Medulla oblongata (tissue), 1 donor: ENCODE results near the gene COL4A6.

Source experiments
- DNase-seq: peaks from one replicate; pipeline ENCODE4 v3.0.0-alpha.2; 2015; ENCODE audit errors: extremely low spot score

COL4A6 gene

GRCh38 chrX:108270739-108271396 is 167.4 kb downstream of the COL4A6 start:
- DNase-seq, result no peak

GRCh38 chrX:108270280-108270679 is 167.9 kb downstream of the COL4A6 start:
- DNase-seq, result no peak

- no peak for DNase-seq
These were observed 169.7 kb downstream of the COL4A6 start for GRCh38 chrX:108268434-108269080.

GRCh38 chrX:108267557-108267956 is 170.7 kb downstream of the COL4A6 start:
- DNase-seq, result no peak

- DNase-seq, result no peak
These were observed 173.8 kb downstream of the COL4A6 start for GRCh38 chrX:108264376-108264775.

GRCh38 chrX:108261549-108262203 is 176.5 kb downstream of the COL4A6 start:
- DNase-seq, result no peak

GRCh38 chrX:108257556-108257955 is 180.7 kb downstream of the COL4A6 start:
- DNase-seq, result no peak

GRCh38 chrX:108254636-108255035 is 183.6 kb downstream of the COL4A6 start:
- DNase-seq, result no peak

- DNase-seq, result no peak
These were observed 187.3 kb downstream of the COL4A6 start for GRCh38 chrX:108250654-108251579.

GRCh38 chrX:108246304-108246954 is 191.8 kb downstream of the COL4A6 start:
- DNase-seq, result no peak

- no peak for DNase-seq
These were observed 192.8 kb downstream of the COL4A6 start for GRCh38 chrX:108245462-108245861.

- no peak for DNase-seq
These were observed 202.2 kb downstream of the COL4A6 start for GRCh38 chrX:108235986-108236385.

- no peak for DNase-seq
These were observed 207.6 kb downstream of the COL4A6 start for GRCh38 chrX:108230574-108230973.

GRCh38 chrX:108224727-108225621 is 213.2 kb downstream of the COL4A6 start:
- DNase-seq, result peak; percentile 50

GRCh38 chrX:108224218-108224617 is 214.0 kb downstream of the COL4A6 start:
- no peak for DNase-seq

GRCh38 chrX:108223585-108223984 is 214.6 kb downstream of the COL4A6 start:
- no peak for DNase-seq

GRCh38 chrX:108221301-108221864 is 216.8 kb downstream of the COL4A6 start:
- DNase-seq, result no peak

GRCh38 chrX:108219949-108220601 is 218.1 kb downstream of the COL4A6 start:
- no peak for DNase-seq

GRCh38 chrX:108217876-108218275 is 220.3 kb downstream of the COL4A6 start:
- DNase-seq, result no peak
